GM12801 (cell line): Measurements from ENCODE around the gene KIAA0232.

Experiments used
- CTCF ChIP-seq: IDR thresholded peaks from one replicate; pipeline ENCODE4 v1.5.1; 2011; ENCODE audit warnings: control low read depth; ENCODE audit not compliant: insufficient read length; ENCODE audit errors: extremely low read depth

The KIAA0232 gene

GRCh38 chr4:6928081-6928480, 145.6 kb downstream of the KIAA0232 start:
- TF ChIP-seq CTCF, result no peak

- TF ChIP-seq CTCF, result no peak
These were observed 146.8 kb downstream of the KIAA0232 start for GRCh38 chr4:6929339-6929811.

- TF ChIP-seq CTCF, result no peak
These were observed 147.4 kb downstream of the KIAA0232 start for GRCh38 chr4:6929812-6930464.

GRCh38 chr4:6932475-6932874, 149.9 kb downstream of the KIAA0232 start:
- TF ChIP-seq CTCF, result no peak

- no peak for TF ChIP-seq CTCF
These were observed 150.4 kb downstream of the KIAA0232 start for GRCh38 chr4:6932918-6933317.
